ENCODE measurements around the gene TMED8.

DNA sequence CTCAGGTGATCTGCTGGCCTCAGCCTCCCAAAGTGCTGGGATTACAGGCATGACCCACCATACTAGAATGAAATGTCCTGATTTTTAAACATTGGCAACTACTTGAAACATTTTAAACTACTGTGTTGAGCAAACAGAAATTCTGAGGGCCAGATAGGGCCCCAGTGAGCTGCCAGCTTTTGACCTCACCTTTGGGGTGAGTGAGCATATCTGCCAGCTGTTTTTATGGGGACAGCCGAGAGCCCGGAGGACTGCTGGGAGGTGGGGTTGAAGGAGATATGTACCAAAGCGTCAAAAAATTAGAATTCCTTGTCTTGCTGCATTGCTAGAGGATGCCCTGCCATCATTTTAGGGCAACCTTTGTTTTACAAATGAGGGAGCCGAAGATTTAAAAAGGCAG, 53.3 kb downstream of the TMED8 start:
- TF ChIP-seq, protein P1, sequence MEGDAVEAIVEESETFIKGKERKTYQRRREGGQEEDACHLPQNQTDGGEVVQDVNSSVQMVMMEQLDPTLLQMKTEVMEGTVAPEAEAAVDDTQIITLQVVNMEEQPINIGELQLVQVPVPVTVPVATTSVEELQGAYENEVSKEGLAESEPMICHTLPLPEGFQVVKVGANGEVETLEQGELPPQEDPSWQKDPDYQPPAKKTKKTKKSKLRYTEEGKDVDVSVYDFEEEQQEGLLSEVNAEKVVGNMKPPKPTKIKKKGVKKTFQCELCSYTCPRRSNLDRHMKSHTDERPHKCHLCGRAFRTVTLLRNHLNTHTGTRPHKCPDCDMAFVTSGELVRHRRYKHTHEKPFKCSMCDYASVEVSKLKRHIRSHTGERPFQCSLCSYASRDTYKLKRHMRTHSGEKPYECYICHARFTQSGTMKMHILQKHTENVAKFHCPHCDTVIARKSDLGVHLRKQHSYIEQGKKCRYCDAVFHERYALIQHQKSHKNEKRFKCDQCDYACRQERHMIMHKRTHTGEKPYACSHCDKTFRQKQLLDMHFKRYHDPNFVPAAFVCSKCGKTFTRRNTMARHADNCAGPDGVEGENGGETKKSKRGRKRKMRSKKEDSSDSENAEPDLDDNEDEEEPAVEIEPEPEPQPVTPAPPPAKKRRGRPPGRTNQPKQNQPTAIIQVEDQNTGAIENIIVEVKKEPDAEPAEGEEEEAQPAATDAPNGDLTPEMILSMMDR (IDR thresholded peaks at IDR 0.05) = no peak
- TF ChIP-seq POLR2A (IDR thresholded peaks at IDR 0.05) = no peak

Data from body of pancreas (tissue), 4 donors.